Gastroesophageal sphincter (tissue), 3 donors: ENCODE data around the gene DHRS4L2.
"Not testable (repeated sequence)": the region's sequence is repeated elsewhere in the genome, so short reads cannot be mapped to it uniquely, and the experiment has no call there.

ENCODE experiments used
- CTCF ChIP-seq, 4 experiments: fragments of 200-600 bp in 2 of 4; fragments of 450-650 bp in 2 of 4; sonication (generic) in 1 of 4; IDR thresholded peaks; one replicate each; pipeline ENCODE4 v1.5.1; 2017 to 2019; ENCODE audit warnings: antibody characterized with exemption in 4 of 4, mild to moderate bottlenecking in 2 of 4, moderate library complexity in 2 of 4
- EP300 ChIP-seq: sonication (generic); formaldehyde crosslinking; IDR thresholded peaks from one replicate; pipeline ENCODE4 v1.6.1; 2017; ENCODE audit warnings: antibody characterized with exemption, mild to moderate bottlenecking
- POLR2A ChIP-seq, 2 donors: fragments of 450-650 bp; IDR thresholded peaks; one replicate each; pipeline ENCODE4 v1.6.1; 2017; ENCODE audit warnings: antibody characterized with exemption in 2 of 2, mild to moderate bottlenecking in 2 of 2, moderate library complexity in 1 of 2
- POLR2AphosphoS5 ChIP-seq: sonication (generic); formaldehyde crosslinking; IDR thresholded peaks from one replicate; pipeline ENCODE4 v1.6.1; 2017; ENCODE audit warnings: antibody characterized with exemption

- not testable (repeated sequence) for TF ChIP-seq CTCF (IDR thresholded peaks at IDR 0.05); POLR2A (IDR thresholded peaks at IDR 0.05); POLR2AphosphoS5; EP300
Observed at GRCh38 chr14:23988223-23988606, 514 bp upstream of the DHRS4L2 start.
